ENCODE measurements around the gene TICAM2.

Gene TICAM2

DNA sequence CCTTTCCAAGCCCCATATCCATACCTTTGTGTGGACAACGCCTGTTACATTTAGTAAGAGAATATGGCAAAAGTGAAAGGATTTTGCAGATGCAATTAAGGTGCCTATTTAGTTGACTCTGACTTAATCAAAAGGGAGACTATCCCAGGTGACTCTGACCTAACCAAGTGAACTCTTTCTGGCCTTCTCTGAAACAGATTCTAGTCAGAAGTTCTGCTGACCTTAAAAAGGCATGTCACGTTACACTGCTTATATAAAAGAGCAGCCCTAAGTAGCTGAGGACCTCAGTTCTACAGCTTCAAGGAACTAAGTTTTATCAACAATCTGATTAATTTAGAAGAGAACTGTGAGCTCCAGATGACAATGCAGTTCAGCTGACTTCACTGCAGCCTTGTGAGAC lies 5.7 kb upstream of the TICAM2 start:
- DNase-seq (ENCODE audit: low read depth), result no peak

DNA sequence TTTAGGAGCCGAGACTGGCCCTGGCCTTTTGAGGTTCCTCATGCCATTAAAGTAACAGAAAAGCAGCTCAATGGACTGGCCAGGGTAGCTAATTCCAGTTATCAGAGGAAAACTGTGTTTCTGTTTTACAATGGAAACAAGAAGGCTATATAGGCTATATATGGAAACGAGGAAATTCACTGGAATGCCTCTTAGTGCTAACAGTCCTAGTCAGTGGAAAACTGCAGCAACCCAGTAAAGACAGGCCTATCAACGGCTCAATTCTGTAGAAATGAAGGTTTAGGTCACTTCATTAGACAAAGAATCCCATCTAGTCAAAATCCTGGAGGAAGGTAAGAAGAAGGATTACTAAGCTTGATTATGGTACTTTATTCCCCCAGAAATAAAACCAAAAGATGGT lies 3.2 kb upstream of the TICAM2 start:
- no peak for DNase-seq (ENCODE audit: low read depth)

DNA sequence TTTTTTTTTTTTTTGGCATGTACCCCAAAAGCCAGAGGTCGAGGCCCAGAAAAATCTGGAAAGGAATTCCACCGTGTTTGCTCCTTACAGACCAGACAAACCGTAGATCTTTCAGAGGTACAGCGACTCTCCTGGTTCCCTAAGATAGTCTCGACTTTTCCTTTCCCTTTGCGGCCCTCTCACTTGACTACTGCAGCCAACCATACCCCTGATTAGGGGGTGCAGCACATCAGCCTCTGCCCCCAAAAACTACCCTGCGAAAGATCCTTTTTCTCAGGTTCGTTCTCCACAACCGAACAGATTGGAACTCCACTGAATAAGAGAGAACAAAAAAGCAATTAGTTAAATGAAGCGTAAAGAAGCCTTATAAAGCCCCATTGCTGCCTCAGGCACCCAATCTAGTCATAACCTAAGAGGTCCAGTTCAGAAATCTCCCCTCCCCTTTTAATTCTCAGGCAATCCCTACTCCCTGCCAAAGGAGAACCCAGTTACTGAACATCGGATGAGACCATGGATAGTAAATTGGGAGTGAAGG lies 379 bp upstream of the TICAM2 start:
- DNase-seq (ENCODE audit: low read depth), result no peak

DNA sequence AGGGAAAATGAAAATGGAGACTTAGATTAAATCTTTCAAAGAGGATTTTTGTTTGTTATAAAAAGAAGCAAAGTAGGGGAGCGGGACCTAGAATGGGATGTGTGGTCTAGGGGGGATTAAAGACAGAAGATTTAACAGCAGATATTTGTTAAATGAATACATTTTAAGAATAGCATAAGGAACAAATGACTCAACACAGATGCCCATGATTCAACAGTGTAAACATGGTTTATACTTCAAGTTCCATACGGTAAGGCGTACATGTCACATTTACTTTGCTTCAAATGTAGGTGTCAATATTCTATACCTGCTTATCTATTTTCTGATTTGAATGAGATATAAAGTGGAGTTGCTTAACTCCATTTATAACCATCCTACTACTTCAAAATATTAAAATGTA lies 1.5 kb downstream of the TICAM2 start:
- DNase-seq (ENCODE audit: low read depth), result no peak

DNA sequence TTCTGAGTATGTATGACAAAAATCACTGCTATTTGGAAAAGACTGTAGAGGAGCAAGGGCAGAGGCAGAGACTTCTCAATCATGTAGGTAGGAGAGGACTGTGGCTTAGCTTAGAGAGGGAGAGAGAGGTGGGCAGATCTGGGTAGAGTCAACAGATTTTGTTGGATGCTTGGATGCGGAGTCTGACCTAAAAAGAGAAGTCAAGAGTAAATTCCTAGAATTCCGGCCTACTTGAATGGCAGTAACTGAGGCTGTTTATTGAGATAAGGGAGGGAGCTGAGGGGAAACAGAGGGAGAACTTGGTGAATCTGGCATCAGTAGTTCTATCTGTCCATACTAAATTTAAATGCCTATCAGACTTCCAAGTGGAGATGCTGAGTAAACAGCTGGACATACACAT lies 2.4 kb downstream of the TICAM2 start:
- DNase-seq (ENCODE audit: low read depth), result no peak

DNA sequence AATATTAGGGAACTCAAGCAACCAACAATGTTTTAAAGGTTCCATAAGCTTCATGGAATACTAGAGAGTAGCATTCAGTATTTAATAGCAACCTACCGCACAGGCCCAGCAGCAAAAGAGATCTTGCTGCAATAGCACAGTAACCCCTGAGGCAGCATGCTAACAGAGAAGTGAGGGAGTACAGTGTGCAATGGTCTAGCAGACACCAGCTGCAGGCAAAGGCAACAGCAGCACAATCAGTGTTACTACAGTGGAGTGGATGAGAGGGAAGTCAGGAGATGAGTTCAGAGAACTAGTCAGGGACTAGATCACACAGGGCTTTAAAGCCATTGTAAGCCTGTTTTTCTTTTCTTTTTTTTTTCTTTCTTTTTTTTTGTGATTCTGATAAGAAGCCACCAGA lies 2.8 kb downstream of the TICAM2 start:
- no peak for DNase-seq (ENCODE audit: low read depth)

DNA sequence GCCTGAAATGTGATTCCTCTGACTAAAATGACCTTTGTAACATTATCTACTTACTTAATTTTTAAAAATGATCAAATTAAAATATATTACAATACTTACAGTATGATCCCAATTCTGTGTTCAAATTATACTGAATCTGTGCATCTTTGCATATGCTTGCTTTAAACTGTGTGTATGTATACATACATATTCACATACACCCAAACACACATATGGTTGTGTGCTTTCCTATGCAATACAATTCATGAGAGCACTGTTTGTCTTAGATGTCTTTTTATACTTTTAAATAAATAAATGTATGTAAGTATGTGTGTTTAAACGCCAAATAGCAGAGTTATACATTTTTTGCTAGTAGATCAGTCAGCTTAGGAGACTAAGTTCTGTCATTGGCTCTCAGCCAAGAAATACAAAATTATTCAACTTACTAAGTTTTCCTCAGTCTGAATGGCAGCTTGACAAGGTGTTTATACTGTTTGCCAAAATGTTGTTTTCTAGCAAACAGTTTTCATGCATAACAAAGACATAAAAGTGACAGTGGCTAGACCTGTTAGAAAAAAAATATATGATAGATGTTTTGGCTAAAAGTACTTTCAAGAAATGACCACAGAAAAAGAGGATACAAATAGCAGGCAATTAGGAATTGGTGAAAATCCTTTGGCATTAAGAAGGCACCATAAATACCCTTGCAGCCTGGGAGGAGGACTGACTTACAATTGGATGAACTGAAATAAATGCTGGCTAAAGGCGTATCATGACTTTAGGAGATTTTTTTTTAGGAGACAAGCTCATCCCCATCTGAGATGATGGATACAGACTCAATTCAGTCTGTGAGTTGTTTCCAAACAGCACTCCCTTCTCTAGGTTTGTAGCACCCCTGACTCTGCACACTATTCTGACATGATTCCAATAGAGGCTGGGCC lies 7.9 kb downstream of the TICAM2 start:
- no peak for DNase-seq (ENCODE audit: low read depth)

DNA sequence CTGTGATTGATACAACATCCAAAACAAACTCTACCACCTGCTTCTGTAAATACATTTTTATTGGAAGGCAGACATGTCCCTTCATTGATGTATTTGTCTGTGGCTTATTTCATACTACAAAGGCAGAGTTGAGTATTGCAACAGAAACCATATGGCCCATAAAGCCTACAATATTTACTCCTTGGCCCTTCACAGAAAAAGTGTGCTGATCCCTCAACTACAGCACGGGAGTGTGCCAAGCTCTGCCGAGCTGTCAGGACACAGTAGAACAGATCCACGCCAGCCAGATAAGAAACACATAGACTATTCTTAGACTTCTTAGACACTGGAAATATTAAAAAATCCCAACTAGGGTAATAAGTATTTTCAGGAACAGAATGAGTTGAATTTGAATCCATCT lies 13.2 kb downstream of the TICAM2 start:
- DNase-seq (ENCODE audit: low read depth), result no peak

DNA sequence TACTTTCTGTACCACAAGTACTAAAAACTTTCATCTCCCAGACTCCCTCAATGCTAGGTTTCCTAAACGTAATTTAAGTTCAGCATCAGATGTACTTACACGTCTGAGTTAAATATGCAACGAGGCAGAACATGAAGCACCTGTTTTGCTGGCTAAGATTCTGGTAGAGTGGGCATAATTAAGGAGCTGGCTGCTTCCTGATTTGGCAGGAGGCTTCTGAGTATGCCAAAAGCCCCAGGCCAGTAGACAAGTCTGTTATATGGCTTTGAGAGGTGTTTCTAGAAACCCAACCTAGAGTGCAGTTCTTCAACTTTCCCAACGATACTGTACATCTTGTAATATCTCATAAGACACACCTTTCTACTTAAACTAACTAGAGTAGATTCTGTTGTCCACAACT lies 13.6 kb downstream of the TICAM2 start:
- no peak for DNase-seq (ENCODE audit: low read depth)

DNA sequence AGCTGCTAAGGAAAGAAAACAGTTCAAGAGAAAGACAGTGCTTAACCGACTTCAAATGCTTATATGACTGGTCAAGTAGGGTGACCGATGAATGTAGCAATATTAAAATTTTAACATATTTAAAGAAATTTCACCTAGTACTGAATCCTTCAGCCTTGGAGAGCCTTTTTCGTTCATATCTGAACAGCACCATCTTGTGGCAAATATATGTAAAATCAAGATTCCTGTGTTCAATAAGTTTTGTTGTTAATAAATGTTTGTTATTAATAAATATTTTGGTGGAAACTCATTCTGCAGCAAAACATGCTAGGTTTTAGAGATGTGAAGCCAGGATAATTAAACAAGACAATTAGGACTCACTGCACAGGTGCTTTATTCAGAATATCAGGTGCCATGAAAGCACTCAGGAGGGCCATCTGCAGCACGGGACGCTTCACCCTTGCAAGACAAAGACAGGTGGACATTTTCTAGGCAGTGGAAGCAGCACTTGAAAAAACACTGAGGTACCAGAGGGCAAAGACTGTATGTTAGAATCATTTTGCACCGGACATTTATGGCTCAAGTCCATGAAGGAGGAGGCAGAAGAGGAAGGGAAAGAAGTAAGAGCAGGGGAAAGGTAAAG lies 15.6 kb downstream of the TICAM2 start:
- DNase-seq (ENCODE audit: low read depth), result no peak

DNA sequence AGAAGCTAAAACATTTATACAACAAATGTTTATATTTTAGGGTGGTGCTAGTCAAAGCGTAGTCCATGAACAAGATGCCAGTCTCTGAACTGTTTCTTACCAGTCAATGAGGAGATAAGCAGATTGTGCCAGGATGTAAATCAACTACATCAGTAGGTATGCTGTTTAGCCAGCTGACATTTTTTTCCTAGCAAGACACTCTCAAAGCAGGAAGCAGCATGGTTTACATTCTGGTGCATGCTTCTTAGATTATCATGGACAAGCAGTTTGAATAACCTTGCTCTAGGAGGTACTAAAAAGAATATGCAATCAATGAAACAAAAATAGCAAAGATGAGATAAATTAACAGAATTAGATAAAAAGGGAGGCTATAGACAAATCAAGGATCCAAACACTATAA lies 17.0 kb downstream of the TICAM2 start:
- no peak for DNase-seq (ENCODE audit: low read depth)

DNA sequence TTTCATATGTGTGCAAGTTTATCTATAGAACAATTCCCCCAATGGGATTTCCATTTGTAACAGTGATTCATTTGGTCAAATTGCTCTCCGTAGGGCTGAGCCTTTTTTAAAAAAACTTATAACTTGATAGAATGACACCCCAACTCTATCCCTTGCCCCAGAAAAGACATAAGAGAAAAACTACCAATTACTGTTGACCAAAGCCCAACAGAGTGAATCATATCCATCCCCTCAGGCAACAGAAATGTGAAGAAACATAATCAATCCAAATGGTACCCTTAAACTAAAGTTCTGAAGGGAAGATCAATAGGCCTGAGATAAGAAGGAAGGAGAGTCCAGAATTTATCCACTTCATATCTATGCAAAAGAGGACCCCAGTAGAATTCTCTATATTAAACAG lies 17.8 kb downstream of the TICAM2 start:
- DNase-seq (ENCODE audit: low read depth), result no peak

DNA sequence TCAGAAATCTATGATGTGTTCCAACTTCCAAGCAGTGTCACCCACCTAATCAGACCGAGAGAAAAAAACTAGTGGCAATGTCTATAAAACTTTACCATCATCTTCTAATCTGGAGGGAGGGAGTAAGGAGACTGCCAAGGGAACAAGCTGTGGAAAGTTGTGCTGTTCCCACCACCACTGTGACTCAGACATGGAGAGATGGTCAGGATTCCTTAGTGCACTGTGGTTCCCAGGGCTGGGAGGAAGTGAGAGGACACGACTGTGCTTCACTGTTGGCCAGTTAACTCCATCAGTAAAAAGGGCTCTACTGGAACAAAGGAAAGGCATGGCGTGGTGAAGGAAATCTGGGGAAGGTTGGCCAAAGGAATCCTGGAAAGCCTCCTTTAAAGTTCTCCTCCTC lies 18.8 kb downstream of the TICAM2 start:
- no peak for DNase-seq (ENCODE audit: low read depth)

DNA sequence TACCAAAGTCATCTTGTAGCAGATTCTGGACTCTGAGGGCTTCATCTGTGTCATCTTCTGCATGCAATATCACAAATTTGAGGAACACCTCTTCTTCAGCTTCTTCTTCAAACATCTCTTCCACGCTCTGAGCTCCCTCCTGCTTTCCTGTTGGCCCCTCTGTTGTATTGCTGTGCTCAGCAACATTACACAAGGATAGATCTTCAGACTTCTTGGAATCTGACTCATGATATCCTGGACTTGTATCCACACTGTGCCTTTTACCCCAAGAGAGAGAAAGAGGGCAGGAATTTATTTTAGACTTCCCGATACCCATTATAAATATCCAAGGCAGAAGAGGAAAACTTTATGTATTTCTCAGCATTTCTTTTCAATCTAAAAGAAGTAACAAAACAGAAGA lies 21.3 kb downstream of the TICAM2 start:
- DNase-seq (ENCODE audit: low read depth), result no peak

DNA sequence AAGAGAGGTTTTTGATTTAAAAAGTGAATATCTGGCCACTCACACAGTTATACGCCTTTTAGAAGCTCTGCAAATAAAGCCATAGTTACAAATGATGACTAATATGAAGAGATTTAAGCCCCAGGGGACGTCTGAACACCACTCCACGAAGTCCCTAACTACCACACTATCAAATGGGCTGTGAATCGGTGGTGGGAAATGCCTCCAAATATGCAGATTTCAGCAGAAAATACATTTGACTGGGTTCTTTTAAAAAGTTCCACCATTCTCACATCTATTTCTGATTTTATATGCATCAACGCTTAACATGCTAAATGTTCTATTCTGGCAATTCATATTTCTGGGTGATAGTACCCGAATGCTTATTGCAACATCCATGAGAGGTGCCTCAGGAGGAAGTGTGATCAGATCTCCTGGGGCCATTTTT lies 22.5 kb downstream of the TICAM2 start:
- no peak for DNase-seq (ENCODE audit: low read depth)

DNA sequence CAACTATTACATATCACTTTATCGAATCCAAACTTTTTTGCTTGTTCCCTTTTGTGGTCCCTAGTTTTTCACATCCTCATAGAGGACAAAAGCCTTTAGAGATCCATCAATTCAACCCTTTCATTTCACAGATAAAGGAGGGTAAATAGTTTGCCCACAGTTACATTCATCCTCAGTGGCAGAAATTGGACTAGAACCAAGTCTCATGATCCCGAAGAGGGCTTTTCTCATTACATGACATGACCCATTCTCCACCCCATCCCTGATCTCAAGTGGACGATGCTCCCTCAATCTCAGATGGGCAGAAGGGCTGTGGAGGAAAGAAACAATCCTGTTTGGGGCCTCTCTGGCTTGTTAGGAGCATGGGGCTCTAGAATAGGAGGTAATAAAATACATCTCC lies 23.1 kb downstream of the TICAM2 start:
- DNase-seq (ENCODE audit: low read depth), result no peak

DNA sequence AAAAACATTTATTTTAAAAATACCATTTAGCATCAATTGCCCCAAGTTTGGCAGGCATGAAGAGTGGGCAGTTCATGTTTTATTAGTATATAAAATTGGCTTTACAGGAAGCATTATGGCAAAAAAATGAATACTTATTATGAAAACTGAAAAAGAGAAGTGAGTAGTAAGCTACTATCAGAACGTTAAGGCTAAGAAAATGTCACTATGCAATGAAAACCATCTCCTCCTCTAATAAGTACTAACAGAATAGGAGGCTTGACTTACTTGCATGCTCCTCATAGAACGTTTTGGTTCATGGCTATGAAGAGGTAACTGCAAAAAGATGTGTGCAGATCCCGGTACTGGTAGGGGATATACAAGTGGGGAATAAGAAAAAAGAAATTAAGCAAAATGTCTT lies 23.6 kb downstream of the TICAM2 start:
- no peak for DNase-seq (ENCODE audit: low read depth)

DNA sequence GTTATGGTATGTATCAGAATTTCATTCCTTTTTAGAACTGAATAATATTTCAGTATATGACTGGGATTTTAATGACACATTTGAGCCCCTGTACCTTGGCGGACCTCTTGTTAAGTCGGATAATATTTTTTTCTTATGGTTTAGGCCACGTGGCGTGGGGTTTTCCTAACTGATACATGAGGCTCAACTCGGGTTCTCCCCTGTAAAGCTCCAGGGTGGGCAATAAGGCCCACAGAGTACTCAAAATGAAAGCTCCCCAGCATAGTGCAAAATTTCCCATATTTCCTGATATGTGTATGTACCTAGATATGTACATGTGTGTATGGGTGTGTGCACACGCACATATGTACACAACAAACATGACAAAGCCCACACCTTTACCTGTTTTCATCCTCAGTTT lies 24.5 kb downstream of the TICAM2 start:
- DNase-seq (ENCODE audit: low read depth), result no peak

DNA sequence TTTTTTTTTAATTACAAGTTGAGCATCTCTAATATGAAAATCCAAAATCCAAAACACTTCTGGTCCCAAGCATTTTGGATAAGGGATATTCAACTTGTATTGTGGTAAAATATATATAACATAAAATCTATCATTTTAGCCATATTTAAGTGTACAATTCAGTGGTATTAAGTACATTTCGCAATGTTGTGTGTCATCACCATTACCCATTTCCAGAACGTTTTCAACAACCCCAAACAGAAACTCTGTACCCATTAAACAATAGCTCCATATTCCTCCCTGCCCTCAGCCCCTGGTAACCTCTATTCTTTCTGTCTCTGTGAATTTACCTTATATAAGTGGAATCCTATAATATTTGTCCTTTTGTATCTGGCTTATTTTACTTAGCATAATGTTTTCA lies 24.9 kb downstream of the TICAM2 start:
- DNase-seq (ENCODE audit: low read depth), result no peak

DNA sequence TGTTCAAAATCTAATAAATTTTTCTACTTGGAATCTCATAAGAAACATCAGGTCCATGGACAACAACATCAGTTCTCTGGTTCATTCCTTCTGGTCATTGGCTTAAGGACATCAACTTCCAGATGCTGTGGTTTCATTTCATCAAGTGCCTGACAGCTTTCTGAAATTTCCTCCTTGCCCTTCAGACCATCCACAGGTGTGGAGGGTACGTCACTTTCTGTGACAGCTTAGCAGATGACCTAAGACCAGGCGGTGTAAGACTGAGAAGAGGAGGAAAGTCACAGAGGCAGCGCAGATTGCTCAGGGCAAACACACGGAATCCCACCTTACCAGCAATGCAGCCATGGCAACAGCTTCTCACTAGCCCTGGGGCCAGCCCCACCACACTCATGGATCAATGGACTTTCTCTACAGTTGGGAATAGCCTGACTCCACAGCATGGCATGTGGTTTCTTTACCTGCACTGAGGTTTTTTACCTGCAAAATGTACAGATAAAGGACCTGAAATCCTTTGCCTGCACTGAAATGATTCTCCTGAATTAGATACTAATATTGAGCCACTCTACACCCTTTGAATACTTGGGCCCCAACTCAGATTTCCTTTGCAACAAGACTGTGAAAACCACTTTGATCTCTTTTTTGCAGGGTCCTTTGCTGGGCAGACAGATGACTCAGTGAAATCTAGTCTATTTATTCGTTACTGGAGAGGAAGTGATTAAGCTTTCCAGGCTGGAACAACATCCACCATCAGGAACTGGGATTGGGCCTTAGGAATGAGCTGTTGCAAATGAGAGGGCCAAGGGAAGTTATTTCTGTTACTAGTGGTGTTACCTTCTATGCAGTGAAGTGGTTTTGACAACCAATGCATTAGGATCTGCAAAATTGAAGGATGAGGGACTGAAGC lies 26.9 kb downstream of the TICAM2 start:
- no peak for DNase-seq (ENCODE audit: low read depth)

DNA sequence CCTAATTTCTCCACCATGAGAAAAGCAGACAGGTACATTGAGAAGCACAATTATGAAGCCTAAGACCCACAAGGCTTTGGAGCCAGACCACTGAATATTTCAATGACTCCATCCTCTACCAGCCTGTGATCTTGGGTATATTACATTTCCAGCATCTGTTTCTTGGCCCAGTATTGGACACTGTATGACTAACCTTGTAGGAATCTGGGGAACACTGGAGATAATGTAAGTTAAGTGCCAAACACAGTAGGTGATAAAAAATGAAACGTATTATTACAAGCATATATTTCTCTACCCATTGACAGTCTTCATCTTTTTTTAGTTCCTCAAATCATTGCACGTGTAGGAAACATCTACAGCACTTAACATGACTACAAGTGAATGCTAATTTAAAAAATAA lies 29.1 kb downstream of the TICAM2 start:
- no peak for DNase-seq (ENCODE audit: low read depth)

DNA sequence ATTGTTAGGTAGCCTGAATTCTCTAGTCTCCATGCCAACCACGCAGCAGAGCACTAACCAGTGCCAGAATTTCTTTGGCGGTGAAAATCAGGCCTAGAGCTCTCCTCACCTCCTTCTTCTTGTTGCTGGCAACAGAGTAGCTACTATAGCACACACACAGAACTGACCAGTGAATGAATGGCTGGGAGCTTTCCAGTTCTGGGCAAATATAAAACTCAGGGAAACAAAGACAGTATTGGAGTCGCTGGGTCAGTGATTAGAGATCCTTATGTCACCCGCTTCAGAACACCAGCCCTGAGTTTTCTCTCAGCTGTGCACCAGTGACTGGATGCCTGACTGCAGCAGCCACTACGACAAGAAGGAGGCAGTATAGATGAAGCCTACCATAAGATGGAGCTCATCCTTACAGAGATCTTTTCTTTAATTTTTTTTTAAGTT lies 30.8 kb downstream of the TICAM2 start:
- DNase-seq (ENCODE audit: low read depth), result no peak
